Activated T-cell treated with anti-CD3 and anti-CD28 coated beads for 24 hours (primary cell): Measurements from ENCODE around the gene LRRC42.

ENCODE experiments used
- DNase-seq: peaks from one replicate; pipeline ENCODE4 v3.0.0-alpha.2; 2020; ENCODE audit warnings: low read depth

LRRC42 gene, protein sequence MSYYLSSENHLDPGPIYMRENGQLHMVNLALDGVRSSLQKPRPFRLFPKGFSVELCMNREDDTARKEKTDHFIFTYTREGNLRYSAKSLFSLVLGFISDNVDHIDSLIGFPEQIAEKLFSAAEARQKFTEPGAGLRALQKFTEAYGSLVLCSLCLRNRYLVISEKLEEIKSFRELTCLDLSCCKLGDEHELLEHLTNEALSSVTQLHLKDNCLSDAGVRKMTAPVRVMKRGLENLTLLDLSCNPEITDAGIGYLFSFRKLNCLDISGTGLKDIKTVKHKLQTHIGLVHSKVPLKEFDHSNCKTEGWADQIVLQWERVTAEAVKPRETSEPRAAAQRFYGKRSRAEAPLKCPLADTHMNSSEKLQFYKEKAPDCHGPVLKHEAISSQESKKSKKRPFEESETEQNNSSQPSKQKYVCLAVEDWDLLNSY

DNA sequence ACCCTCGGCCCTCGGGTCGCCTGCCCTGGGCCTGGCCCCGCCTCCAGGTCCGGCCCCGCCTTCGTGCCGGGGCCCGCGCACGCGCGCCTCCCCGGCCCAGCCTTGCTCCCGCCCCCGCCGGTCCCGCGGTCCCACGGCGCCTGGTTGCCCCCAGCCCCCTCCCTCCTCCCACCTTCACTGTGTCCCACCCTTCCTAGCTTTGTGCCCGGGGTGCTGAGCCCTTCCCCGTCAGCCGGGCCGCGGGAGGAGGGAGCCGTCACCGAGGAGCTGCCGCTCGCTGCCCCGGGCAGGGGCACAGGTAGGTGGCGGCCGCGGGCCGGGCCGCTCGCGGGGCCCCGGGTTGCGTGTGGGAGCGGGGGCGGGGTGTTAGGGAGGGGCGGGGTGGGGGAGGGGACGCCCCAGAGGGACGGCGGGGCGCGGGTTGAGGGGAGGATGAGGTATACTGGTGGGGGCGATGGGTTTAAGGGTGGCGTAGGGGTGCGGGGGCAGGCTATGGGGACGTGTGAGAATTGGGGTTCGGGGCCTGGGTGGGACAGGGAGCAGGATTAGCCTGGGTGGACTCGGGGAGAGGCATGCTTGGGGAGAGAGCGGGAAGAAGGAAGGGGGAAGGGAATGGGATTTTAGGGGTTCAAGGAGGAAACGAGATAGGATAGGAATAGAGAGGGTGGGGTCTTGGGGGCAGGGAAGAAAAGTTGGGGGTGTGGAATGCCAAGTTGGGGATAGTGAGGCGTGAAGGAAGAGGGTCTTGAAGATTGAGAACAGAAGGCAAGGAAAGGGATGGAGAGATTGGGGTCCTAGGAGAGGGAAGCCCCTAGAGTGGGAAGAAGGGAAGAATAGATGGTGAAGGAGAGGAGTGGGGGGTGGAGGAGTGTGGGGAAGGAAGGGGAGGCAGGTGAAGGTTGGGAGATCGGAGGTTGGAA, at the start of gene LRRC42:
LRRC42 (plus strand) TSS at position 99 of the 920 bp plus-strand sequence. CDS start 5,650 bp downstream, outside the sequence.
- DNase-seq = no peak

DNA sequence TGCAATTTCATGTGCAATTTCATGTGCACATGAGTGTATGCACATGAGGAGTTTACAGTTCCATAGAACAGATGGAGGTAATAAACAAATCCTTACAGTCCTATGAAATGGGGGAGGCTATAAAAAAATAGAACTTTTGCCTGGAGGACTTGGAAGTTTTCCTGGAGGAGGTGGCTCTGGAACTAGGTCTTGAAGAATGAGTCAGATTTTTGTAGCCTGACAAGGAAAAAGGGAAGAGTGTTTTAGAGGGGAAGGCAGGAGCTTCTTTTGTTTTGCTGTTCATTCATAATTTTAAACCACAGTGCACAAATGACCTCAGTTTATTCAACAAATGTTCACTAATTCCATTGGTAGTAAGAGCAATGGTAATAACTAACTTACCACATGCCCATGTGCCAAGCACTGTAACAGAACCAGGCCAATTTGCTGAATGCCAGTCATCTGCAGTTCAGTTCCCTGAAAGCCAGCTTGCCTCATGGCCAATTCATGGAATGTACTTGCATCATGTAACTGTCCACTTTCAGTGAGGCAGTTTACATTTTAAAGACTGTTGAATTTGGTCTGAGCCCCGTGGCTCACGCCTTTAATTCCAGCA, 49.4 kb upstream of the LRRC42 start:
- DNase-seq = no peak

DNA sequence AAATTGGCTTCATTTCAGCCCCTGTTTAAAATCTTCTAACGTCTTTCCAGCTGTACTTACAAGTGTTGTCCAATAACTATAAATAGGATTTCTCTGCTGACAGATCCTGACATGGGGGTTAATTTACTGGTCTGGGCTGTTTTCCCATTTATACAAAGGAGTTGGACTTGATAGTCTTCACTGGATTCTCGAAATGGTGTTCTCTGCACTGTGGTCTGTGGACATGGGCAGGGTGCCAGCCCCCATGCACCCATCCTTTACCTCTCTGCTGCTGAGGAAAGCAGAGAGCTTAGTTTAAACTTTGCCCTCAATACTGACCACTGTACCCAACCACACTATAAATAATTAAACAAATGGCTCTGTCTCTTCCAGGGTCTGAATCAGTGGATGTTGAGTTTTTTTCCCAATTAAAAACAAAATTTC, 46.9 kb upstream of the LRRC42 start:
- no peak for DNase-seq

DNA sequence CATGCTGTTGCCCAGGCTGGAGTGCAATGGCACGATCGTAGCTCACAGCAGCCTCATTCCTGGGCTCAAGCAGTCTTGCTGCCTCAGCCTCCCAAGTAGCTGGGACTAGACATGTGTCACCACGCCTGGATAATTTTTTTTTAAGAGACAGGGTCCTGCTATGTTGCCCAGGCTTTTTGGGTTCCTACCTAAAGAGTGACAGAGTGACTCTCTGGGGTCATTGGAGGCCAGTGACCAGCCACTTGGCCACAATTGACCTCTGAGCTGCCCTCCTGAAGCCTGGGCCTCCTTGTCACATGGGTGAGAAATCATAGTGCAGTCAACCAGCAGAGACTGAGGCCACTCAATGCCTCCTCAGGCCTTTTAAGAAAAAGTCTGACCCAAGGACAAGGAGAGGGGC, 46.4 kb upstream of the LRRC42 start:
- DNase-seq = no peak

DNA sequence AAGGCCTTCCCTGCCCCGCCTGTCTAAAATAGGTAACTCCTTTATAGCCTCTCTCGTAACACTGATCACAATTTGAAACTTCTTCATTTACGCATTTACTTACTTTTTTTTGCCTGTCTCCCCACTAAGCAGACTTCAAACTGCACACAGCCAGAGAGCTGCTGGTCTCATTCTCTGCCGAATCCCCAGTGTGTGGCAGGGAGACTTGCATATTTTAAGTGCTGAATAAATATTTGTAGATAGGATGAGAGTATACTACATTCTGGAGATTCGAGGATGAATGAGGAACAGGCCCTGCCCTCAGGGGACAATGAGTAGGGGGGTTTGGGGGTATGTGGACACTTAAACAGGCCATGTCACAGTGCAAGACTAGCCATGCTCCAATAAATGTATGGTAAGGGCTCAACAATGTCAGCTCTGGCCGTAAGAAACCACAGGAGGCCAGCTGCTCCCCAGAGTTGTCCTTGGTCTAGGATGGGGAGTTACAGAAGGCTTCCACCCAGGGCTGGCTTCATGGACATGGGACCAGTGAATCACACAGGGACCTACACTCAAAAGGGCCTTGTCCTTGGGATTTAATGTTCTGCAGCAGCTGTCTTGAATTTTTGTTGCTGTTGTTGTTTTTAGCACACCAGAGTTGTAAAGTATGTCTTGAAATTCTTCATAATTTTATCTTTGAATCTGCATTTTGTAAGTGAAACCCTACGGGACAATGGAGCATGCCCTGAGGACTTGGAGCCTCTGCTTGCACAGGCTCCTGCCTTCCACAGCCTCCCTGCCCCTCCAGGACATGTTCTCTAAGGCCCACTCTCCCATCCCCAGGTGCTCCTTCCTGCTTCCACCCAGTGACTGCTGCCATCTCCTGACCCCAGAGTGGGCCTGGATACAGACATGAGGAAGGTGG, 43.7 kb upstream of the LRRC42 start:
- DNase-seq = no peak

DNA sequence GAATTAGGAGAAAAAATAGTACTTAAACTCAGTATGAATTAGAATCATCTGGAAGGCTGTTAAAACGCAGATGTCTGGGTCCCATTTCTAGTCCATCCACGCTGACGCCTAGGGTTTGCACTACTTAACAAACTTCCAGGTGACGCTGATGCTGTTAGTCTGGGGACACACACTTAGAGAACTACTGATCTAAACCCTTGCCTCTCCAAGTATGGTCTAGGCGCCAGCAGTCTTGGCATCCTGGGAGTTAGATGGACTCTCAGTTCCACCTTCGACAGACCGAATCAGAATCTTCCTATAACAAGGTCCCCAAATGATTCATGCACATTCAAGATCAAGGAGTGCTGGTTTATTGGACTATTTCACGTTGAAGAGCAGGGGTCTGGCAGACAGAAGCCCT, 40.6 kb upstream of the LRRC42 start:
- DNase-seq = no peak

DNA sequence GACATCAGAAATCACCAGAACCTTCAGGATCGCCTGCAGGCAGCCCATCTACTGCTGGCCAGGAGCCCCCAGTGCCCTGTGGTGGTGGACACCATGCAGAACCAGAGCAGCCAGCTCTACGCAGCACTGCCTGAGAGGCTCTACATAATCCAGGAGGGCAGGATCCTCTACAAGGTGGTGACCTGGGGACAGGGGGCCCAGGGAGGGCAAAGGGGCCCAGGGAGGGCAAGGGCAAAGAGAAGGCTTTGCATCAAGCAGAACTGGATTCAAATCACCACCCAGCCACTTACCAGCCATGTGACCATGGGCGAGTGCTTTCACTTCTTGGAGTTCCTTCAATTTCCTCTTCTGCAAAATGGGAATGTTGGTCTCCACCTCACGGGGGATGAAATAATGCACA, 40.0 kb upstream of the LRRC42 start:
- no peak for DNase-seq

DNA sequence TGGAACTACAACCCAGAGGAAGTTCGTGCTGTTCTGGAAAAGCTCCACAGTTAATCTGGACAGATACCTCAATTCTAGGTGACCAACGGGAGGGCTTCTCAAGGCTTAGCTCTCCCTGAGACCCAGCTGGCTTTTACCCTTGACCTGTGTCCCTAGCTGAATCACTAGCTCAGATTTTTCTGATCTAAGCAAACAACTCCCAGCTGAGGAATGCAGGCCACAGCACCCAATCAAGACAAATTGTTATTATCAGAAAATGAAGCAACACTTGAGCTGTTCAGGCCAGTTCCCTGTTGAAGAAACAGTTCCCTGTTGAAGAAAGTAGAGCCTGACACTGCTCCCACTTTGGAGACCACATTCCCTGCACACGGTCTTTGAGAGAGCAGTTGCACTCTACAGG, 36.2 kb upstream of the LRRC42 start:
- DNase-seq = no peak

DNA sequence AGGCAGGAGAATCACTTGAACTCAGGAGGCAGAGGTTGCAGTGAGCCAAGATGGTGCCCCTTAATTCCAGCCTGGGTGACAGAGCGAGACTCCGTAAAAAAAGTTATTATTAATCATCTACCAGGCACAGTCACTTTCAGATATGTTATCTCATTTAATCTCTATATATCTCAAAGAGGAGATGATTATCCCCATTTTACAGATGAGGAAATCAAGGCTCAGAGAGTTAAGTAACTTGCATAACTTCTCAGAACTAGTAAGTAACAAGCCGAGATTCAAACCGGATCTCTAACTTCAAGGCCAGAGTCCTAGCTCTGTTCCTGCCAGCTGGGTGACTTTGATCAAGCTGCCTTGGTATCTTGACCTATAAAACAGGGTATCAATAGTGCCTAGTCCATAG, 34.7 kb upstream of the LRRC42 start:
- no peak for DNase-seq

DNA sequence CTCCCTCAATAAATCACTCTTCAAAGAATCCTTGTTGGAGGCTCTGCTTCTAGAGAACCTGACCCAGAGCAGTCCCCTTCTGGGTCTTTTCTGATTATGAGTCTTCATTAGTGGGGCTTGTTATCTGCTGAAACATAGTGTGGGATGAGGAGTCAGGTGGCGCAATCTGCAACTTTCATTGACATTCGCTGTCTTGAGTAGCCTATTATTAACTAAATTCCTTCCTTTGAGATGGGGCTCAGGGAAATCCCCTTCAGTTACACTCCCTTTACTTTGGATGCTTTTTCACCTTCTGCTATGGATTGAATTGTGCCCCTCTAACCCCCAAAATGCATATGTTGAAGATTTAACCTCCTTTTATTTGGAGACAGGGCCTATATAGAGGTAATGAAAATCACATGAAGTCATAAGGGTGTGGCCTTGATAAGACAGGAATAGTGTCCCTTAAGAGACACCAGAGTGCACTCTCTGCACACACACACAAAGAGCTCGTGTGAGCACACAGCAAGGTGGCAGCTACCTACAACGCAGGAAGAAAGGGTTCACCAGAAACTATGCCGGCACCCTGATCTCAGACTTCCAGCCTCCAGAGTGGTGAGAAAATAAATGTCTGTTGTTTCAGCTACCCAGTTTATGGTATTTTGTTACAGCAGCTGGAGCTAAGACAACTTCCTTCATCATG, 32.7 kb upstream of the LRRC42 start:
- DNase-seq = no peak

DNA sequence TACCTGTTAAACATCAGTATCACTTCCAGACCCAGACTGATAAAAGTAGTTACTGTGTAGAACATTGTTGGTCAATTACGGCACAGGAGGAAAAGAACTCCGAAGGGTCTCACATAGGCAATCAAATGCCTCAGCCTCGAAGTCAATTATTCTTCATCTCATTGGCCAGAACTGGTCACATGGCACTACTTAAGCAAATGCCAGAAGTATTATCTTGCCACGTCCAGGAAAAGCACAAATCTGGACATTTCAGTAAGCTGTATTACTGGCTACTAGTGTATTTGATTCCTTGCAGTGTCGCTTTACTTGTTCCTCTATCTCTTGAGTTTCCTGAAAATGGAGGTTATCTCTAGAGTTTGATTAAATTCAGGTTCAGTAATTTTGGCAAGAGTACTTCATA, 27.8 kb upstream of the LRRC42 start:
- DNase-seq = no peak

DNA sequence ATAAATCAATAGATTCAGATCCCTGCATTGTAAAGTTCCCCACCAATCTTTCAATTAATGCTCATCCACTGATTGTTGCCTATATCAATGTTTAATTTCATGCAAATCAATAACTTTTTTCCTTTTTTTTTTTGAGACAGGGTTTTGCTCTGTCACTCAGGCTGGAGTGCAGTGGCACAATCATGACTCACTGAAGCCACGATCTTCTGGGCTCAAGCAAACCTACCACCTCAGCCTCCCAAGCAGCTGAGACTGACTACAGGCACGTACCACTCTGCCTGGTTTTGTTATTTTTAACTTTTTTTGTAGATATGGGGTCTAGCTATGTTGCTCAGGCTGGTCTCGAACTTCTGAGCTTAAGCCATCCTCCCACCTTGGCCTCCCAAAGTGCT, 26.5 kb upstream of the LRRC42 start:
- DNase-seq = no peak

DNA sequence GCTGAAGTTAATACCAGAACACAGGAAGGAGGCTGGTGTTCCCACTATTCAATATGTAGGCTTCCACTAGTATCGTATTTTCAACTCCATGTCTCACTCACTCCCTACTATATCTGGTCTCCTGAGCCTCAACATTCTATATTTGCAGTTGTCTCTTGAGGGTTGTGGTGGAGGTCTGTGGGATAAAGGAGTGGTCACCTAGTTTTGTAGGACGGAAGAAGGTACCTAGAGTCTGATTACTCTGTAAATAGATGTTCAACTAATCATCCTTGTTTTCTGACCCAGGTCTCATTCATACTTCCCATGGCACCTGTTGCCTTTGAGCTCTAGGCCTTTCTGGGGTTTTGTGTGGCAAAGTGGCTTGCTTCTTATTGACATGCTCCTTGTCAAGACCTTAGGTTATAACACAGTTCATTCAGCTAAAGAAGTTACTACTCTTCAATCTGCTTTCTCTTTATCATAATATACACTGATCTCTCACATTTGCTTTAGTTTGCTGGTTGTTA, 18.7 kb upstream of the LRRC42 start:
- no peak for DNase-seq

DNA sequence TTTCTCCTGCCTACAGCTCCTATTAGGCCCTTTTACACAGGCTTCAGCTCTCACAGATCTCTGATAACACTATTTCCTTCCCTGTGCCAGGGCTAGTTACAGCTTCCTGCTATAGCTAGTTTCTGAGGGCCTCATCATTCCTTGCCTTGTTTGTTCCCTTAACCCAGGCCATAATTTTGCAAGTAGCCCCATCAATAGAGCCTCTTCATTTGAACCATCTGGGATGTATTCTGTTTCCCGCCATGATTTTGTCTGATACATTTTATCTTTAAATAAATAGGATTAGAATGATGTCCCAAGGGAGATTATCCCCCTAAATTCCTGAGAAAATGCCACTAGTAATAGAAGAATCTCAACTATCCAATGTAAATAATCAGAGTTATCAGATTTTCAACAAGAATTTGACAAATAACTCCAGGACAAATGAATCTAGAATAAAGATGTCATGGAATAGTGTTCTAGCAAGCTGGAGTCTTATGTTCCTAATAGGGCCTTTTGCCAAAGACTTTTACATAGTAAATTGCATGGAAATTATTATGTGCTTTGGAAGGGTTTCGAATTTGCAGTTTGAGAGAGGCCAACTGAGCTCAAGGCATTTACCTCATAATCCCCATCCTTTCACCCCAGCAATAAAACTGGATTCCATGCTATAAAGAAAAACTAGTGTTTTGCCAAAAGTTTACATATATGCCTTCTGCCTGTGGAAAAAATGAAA, 16.7 kb upstream of the LRRC42 start:
- DNase-seq = no peak

DNA sequence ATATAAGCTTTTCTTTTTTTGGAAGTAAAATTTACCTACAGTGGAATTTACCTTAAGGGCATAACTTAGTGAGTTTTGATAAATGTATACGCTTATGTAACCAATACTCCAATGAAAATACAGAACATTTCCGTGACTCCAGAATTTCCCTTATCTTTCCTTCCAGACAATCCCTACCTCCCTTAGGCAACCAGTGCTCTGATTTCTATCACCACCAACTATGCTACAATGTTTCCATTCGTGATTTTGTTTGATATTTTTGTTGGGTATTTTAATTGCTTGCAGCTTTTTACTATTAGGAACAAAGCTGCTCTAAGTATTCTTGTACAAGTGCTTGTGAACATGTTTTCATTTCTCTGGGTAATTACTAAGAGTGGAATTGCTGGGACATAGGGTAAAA, 15.2 kb upstream of the LRRC42 start:
- no peak for DNase-seq

DNA sequence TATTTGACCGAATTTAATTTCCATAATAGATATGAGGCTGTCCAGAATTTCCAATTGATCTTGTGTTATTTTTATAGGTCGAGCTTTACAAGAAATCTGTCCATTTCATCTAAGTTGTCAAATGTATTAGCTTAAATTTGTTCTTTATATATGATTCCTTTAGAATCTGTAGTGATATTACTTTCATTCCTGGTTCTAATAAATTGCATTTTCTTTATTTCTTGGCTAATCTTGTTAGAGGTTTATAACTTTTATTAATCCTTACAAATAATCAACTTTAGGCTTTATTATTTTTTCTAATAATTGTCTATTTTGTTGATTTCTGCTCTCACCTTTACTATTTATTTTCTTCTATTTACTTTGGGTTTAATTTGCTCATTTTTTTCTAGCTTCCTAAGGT, 14.6 kb upstream of the LRRC42 start:
- DNase-seq = no peak

DNA sequence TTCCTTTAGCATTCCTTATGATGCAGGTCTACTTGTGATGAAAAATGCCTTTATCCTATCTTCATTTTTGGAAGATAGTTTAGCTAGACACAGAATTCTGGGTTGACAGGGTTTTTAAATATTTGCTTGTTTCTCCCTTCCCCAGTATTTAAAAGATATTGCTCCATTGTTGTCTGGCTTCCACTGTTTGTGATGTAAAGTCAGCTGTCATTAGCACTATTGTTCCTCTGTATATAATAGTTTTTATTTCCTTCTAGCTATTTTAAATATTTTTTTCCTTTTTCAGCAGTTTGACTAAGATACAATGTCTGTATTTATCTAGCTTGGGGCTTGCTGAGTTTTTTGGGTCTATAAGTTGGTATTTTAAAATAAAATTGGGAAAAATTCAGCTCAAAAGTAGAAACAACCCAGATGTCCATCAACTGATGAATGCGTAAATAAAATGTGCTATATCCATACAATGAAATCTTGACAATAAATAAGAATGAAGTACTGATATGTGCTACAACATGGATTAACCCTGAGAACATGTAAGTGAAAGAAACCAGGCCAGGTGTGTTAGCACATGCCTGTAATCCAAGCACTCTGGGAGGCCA, 11.9 kb upstream of the LRRC42 start:
- DNase-seq = no peak

DNA sequence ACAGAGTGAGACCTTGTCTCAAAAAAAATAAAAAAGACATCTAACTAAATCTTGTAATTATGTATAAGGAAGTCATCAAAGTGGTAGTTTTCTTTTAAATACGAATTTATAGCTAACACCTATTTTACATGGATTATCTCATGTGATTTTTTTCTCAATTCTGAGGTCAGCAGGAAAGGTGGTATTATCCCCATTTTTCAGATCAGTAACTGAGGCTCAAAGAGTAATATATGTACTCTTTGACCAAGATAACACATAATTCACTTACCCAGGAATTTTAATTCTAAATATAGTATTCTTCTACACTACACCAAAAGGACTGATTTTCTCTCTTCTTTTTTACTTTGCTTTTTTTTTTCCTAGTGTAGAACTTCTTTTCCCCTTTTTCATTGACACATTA, 9.7 kb upstream of the LRRC42 start:
- DNase-seq = no peak

DNA sequence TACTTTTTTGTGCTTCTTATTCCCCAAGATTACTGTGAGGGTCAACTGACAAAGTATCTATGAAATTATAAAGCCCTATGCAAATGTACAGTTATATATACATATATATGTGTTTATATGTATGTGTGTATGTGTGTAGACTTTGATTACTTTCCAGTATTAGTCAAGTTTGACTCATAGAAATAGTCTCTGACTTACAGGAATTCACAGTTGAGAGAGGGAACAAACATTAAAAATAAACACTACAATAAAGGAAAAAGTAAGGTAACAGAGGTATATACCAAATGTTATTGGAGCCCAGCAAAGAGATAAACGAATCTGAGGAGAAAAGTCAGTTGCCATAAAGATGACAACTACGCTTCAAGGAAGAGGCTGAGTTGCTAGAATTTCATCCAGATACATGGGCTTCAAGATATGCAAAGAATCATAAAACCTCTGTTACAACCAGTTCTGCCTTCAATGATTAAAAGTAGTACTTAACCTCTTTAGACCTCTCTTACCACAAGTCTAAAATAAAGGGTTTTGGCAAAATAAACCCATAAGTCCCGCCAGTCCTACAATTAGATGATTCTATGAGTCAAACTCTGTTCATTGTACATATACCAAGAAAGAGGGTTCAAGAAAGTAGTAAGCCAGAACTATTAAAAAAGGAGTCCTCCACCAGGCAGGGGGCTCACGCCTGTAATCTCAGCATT, 7.9 kb upstream of the LRRC42 start:
- DNase-seq = no peak
